GM21723 (cell line): Measurements from ENCODE around the gene TMEM43.
A peak's percentile ranks its signal among the peaks of the same experiment; 100 is the strongest.

ENCODE experiments used
- ATAC-seq: cut with Tn5 transposase; IDR thresholded peaks from one replicate; pipeline ENCODE4 v1.9.1; 2021; ENCODE audit warnings: mild to moderate bottlenecking, moderate library complexity; ENCODE audit not compliant: unreplicated experiment

TMEM43 gene

GRCh38 chr3:14121859-14122258, 3.0 kb upstream of the TMEM43 start:
- no peak for ATAC-seq

GRCh38 chr3:14122301-14122700, 2.6 kb upstream of the TMEM43 start:
- ATAC-seq = no peak

- no peak for ATAC-seq
These were observed 1.3 kb upstream of the TMEM43 start for GRCh38 chr3:14123308-14124222.

- ATAC-seq = peak; percentile 63
These were observed 633 bp upstream of the TMEM43 start for GRCh38 chr3:14124223-14124614.

- ATAC-seq = peak; percentile 30
These were observed 553 bp downstream of the TMEM43 start for GRCh38 chr3:14125193-14126016.

GRCh38 chr3:14126017-14126886, 1.4 kb downstream of the TMEM43 start:
- no peak for ATAC-seq

- ATAC-seq = no peak
These were observed 2.1 kb downstream of the TMEM43 start for GRCh38 chr3:14126887-14127505.

- ATAC-seq = no peak
These were observed 2.8 kb downstream of the TMEM43 start for GRCh38 chr3:14127516-14128161.

GRCh38 chr3:14128724-14129123, 3.9 kb downstream of the TMEM43 start:
- ATAC-seq = no peak

GRCh38 chr3:14129296-14129695, 4.4 kb downstream of the TMEM43 start:
- ATAC-seq = no peak

- ATAC-seq = no peak
These were observed 5.4 kb downstream of the TMEM43 start for GRCh38 chr3:14130230-14130629.

- no peak for ATAC-seq
These were observed 5.9 kb downstream of the TMEM43 start for GRCh38 chr3:14130707-14131106.

- ATAC-seq = no peak
These were observed 6.3 kb downstream of the TMEM43 start for GRCh38 chr3:14131134-14131533.

GRCh38 chr3:14132120-14132519, 7.3 kb downstream of the TMEM43 start:
- ATAC-seq = no peak

- ATAC-seq = no peak
These were observed 7.8 kb downstream of the TMEM43 start for GRCh38 chr3:14132689-14133088.

GRCh38 chr3:14133188-14133800, 8.4 kb downstream of the TMEM43 start:
- no peak for ATAC-seq

- ATAC-seq = no peak
These were observed 9.0 kb downstream of the TMEM43 start for GRCh38 chr3:14133876-14134275.

- ATAC-seq = no peak
These were observed 9.4 kb downstream of the TMEM43 start for GRCh38 chr3:14134291-14134690.

GRCh38 chr3:14135581-14135980, 10.7 kb downstream of the TMEM43 start:
- ATAC-seq = no peak

- no peak for ATAC-seq
These were observed 12.2 kb downstream of the TMEM43 start for GRCh38 chr3:14137004-14137403.
